ENCODE data around the gene TRPM3.

TRPM3 gene

DNA sequence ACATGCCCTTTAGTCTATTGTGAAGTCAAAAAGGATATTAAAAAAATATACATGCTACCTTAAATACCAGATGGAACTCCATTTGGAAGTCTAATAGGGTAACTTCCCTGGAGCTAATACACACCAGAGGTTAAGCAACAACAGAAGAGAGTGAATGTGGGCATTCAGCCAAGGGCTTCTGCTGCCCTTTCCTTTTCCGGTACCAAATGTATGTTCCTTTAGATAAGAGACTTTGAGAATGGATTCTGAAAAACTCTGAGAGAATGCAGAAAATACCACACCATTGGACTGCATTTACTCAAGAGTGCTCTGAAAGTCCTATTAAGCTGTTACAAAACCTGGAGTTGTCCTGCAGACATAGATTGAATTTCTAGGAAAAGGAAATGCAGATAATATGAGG, 23.8 kb upstream of the TRPM3 start:
- TF ChIP-seq, protein P1, sequence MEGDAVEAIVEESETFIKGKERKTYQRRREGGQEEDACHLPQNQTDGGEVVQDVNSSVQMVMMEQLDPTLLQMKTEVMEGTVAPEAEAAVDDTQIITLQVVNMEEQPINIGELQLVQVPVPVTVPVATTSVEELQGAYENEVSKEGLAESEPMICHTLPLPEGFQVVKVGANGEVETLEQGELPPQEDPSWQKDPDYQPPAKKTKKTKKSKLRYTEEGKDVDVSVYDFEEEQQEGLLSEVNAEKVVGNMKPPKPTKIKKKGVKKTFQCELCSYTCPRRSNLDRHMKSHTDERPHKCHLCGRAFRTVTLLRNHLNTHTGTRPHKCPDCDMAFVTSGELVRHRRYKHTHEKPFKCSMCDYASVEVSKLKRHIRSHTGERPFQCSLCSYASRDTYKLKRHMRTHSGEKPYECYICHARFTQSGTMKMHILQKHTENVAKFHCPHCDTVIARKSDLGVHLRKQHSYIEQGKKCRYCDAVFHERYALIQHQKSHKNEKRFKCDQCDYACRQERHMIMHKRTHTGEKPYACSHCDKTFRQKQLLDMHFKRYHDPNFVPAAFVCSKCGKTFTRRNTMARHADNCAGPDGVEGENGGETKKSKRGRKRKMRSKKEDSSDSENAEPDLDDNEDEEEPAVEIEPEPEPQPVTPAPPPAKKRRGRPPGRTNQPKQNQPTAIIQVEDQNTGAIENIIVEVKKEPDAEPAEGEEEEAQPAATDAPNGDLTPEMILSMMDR (IDR thresholded peaks at IDR 0.05; ENCODE audit: borderline replicate concordance, control extremely low read depth, extremely low read depth, insufficient read depth, missing control alignments): no peak
- in situ Hi-C loops (cut with MboI; ENCODE audit: low sequenced_read_pairs, unreplicated experiment): no loop called here
- no peak for DNase-seq (ENCODE audit: low spot score)

DNA sequence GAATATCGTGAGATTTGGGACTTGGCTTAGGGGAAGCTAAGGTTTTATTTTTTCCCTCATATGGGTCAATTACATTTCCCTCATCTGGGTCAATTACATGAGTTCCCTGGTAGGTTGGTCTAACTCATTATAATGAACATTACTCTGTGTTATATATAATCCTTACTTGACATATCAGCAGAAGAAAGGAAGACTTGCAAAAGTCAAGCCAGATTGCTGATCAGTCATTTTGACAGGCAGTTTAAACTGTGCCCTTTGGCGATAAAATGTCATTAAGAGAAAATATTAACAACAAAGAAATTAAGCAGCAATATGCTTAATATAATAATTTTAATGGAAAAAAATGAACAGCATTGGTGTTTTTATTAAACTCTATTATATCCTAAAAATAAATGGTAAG, 23.1 kb upstream of the TRPM3 start:
- TF ChIP-seq, protein P1 (IDR thresholded peaks at IDR 0.05; ENCODE audit: borderline replicate concordance, control extremely low read depth, extremely low read depth, insufficient read depth, missing control alignments): no peak
- in situ Hi-C loops (cut with MboI; ENCODE audit: low sequenced_read_pairs, unreplicated experiment): no loop called here
- DNase-seq (ENCODE audit: low spot score): no peak

DNA sequence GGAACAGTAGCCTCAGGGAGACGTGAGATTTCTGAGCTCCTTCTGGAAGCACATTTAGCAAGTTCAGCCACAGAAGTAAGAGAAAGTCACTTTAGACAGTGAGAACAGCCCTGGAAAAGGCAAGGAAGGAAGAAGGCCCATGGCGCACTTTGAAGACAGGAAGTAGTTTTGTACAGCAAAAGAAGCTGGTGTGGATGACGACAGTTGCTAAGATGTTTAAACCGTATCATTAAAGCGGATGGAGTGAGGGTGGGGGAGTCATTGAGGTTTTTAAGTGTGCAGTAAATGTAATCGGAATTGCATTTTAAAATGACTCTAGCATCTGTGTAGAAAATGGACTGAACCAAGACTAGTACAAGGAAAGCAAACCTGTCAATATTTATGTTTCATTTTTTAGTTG, 15.3 kb upstream of the TRPM3 start:
- TF ChIP-seq, protein P1 (IDR thresholded peaks at IDR 0.05; ENCODE audit: borderline replicate concordance, control extremely low read depth, extremely low read depth, insufficient read depth, missing control alignments): no peak
- DNase-seq (ENCODE audit: low spot score): no peak
- in situ Hi-C loops (cut with MboI; ENCODE audit: low sequenced_read_pairs, unreplicated experiment): no loop called here

DNA sequence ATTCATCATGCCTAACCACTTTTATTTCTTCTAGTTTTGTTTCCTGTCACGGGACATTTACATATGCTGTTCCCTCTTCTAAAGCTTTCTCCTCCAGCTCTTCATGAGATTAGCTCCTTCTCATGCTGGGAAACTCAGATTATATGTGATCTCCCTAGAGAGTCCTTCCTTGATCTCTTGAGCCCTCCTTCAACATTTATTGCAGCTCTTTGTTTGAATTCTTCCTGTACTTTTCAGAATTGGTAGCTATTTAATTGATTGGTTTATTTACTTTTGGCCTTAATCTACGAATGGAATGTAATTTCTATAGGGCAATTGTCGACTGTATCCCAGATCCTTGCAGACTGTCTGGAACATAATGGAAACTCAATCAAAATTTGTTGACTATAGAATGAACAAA, 9.7 kb upstream of the TRPM3 start:
- in situ Hi-C loops (cut with MboI; ENCODE audit: low sequenced_read_pairs, unreplicated experiment): no loop called here
- no peak for DNase-seq (ENCODE audit: low spot score)
- TF ChIP-seq, protein P1 (IDR thresholded peaks at IDR 0.05; ENCODE audit: borderline replicate concordance, control extremely low read depth, extremely low read depth, insufficient read depth, missing control alignments): no peak

DNA sequence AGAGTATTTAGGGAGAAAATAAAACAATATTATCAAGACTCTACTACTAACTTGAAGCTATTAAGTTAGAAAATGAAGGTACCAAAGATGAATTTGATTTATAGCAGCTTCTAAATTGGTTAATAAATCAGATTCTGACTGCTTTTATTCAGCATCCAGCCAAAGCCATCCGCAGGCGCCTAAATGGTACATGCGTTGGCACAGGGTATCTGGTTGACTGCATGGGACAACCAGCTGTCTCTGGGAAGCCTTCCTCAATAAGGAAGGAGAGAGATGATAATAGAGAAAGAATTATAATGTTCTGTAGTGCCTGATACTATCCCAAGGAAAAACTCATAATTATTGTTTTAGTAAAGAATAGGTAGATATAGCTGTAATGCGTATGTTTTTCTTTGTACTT, 9.1 kb upstream of the TRPM3 start:
- DNase-seq (ENCODE audit: low spot score): no peak
- in situ Hi-C loops (cut with MboI; ENCODE audit: low sequenced_read_pairs, unreplicated experiment): no loop called here
- TF ChIP-seq, protein P1 (IDR thresholded peaks at IDR 0.05; ENCODE audit: borderline replicate concordance, control extremely low read depth, extremely low read depth, insufficient read depth, missing control alignments): no peak

DNA sequence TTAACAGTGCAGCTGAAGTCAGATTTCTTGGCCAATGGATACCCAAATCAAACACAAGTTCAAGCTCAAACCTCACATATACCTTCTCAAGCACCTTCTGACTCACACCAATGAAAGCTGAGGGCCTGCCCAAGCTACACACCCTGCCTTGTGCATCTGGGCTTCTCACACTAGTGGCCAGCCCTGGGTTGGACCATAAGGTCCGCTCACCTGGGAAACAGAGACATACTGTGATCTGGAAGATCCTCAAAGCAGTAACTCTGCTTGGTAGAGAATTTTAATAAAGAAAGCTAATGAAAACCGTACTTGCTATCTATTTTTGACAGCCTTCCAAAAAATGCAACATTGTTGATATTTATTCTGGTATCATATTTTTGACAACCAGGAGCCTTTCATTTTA, 7.4 kb upstream of the TRPM3 start:
- in situ Hi-C loops (cut with MboI; ENCODE audit: low sequenced_read_pairs, unreplicated experiment): no loop called here

More for the DNA sequence above, 7.4 kb upstream of the TRPM3 start:
- TF ChIP-seq, protein P1 (IDR thresholded peaks at IDR 0.05; ENCODE audit: borderline replicate concordance, control extremely low read depth, extremely low read depth, insufficient read depth, missing control alignments): no peak
- no peak for DNase-seq (ENCODE audit: low spot score)

Data from GM13976 (cell line).